PC-9 (cell line): Measurements from ENCODE around the gene RAB3GAP2. TPM values are rescaled to one million over a fixed set of nuclear protein-coding genes. Genes with fewer than 3 reads are reported as not detected.

ENCODE experiments used
- BruUV-seq: library from RNA; stranded (reverse); fragments of 400-500 nt; replicated peaks from 2 replicates; lab custom pipeline; 2021; lab: Mats Ljungman, UMichigan
- CTCF ChIA-PET: fragments of 300-600 bp; sonication (Branson Sonifier 250); formaldehyde crosslinking; loops from one replicate; lab custom pipeline; 2022; ENCODE audit warnings: antibody characterized with exemption; lab: Charles Lee
- POLR2A ChIA-PET: fragments of 300-600 bp; sonication (Branson Sonifier 250); formaldehyde crosslinking; loops from one replicate; lab custom pipeline; 2022; ENCODE audit warnings: antibody characterized with exemption; ENCODE audit not compliant: unreplicated experiment; lab: Charles Lee
- DNase-seq, 2 experiments: peaks; one replicate each; pipeline versions ENCODE4 v3.0.0 to v3.0.0-alpha.2; 2015 to 2022; ENCODE audit warnings: mixed read lengths in 1 of 2
- H2AFZ ChIP-seq: fragments of 200-600 bp; sonication (generic); 2 replicates; pipeline ENCODE4 v1.8.1; 2017; ENCODE audit warnings: antibody characterized with exemption
- H3F3A ChIP-seq: fragments of 200-600 bp; sonication (generic); 2 replicates; pipeline ENCODE4 v1.8.1; 2017; ENCODE audit warnings: antibody characterized with exemption, mild to moderate bottlenecking, low read depth; ENCODE audit not compliant: insufficient read depth
- H3K27ac ChIP-seq: fragments of 200-600 bp; sonication (generic); 2 replicates; pipeline ENCODE4 v1.6.1; 2016; ENCODE audit warnings: mixed run types
- H3K27me3 ChIP-seq: fragments of 200-600 bp; sonication (generic); 2 replicates; pipeline ENCODE4 v1.6.1; 2016; ENCODE audit warnings: low read depth, mixed run types; ENCODE audit not compliant: insufficient read depth
- H3K36me3 ChIP-seq: fragments of 200-600 bp; sonication (generic); 2 replicates; pipeline ENCODE4 v1.6.1; 2016; ENCODE audit warnings: low read depth, mixed run types
- H3K4me1 ChIP-seq: fragments of 200-600 bp; sonication (generic); replicated peaks from 2 replicates; pipeline ENCODE4 v1.6.1; 2016; ENCODE audit warnings: mixed run types; ENCODE audit not compliant: insufficient read depth
- H3K4me2 ChIP-seq: fragments of 200-600 bp; sonication (generic); 2 replicates; pipeline ENCODE4 v1.6.1; 2017; ENCODE audit warnings: mixed run types
- H3K4me3 ChIP-seq: fragments of 200-600 bp; sonication (generic); 2 replicates; pipeline ENCODE4 v1.6.1; 2016; ENCODE audit warnings: mixed run types
- H3K79me2 ChIP-seq: fragments of 200-600 bp; sonication (generic); 2 replicates; pipeline ENCODE4 v1.6.1; 2017; ENCODE audit warnings: low read depth, mixed run types
- H3K9me2 ChIP-seq: fragments of 200-600 bp; sonication (generic); 2 replicates; pipeline ENCODE4 v1.8.1; 2017; ENCODE audit warnings: mild to moderate bottlenecking; ENCODE audit not compliant: insufficient read depth
- H3K9me3 ChIP-seq: fragments of 200-600 bp; sonication (generic); 2 replicates; pipeline ENCODE4 v1.8.1; 2016; ENCODE audit warnings: low read depth; ENCODE audit not compliant: insufficient read depth
- H4K20me1 ChIP-seq: fragments of 200-600 bp; sonication (generic); 2 replicates; pipeline ENCODE4 v1.8.1; 2017; ENCODE audit not compliant: insufficient read depth
- EZH2 ChIP-seq: fragments of 200-600 bp; sonication (generic); IDR thresholded peaks from 2 replicates; pipeline ENCODE4 v1.8.0; 2017; ENCODE audit warnings: antibody characterized with exemption, low read depth
- intact Hi-C: fragments of 100-400 bp; cut with micrococcal nuclease; formaldehyde crosslinking; loops from one replicate; pipeline ENCODE4 v1.10.0; 2022; ENCODE audit not compliant: unreplicated experiment
- total RNA-seq: library from RNA; stranded (reverse); gene quantifications from 2 replicates; pipeline ENCODE4 v1.2.3, GENCODE V29; 2021
- TF ChIP-seq, protein P1 (sequence below): fragments of 200-600 bp; sonication (generic); conservative IDR thresholded peaks from 2 replicates; pipeline ENCODE4 v1.6.1; 2017; ENCODE audit warnings: mixed run types, antibody characterized with exemption, mild to moderate bottlenecking, moderate library complexity

The RAB3GAP2 gene
- total RNA-seq, 1 experiment from 2014 or later: 51.0 TPM

DNA sequence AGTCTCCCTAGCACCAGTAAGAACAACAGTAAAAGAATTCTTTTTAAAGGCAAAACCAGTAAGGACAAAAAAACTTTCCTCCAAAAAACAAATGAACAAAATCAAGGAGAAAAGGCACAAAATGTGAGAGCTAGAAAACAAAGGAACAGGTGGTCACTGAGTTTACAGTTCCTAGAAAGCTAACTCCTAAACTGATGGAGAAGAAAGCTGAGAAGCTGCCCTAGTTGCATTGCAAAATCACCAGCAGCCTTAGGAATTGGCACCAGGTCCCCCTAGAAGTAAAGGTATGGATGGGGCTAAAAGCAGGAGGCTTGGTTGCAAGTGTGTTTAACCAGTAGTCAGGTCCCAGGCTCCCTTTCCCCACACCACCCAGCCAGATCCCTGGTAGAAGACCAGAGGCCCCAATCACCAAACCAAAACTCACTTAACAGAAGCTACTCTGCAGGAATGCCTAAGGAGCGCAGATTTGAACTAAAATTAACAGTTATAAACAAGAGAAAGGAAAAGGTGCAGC lies 47.6 kb downstream of the RAB3GAP2 start:
- TF ChIP-seq, protein P1, sequence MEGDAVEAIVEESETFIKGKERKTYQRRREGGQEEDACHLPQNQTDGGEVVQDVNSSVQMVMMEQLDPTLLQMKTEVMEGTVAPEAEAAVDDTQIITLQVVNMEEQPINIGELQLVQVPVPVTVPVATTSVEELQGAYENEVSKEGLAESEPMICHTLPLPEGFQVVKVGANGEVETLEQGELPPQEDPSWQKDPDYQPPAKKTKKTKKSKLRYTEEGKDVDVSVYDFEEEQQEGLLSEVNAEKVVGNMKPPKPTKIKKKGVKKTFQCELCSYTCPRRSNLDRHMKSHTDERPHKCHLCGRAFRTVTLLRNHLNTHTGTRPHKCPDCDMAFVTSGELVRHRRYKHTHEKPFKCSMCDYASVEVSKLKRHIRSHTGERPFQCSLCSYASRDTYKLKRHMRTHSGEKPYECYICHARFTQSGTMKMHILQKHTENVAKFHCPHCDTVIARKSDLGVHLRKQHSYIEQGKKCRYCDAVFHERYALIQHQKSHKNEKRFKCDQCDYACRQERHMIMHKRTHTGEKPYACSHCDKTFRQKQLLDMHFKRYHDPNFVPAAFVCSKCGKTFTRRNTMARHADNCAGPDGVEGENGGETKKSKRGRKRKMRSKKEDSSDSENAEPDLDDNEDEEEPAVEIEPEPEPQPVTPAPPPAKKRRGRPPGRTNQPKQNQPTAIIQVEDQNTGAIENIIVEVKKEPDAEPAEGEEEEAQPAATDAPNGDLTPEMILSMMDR: no peak
- TF ChIP-seq EZH2: no peak
- CTCF ChIA-PET: no interaction called here
- BruUV-seq: no TSS peak
- Histone ChIP-seq H3K4me1 (no peaks in the 10 kb centered on the region), H3K36me3 (no peaks in the 10 kb centered on the region; the same call in 1 of the 2 replicates), H3K27me3 (no peaks in the 10 kb centered on the region), H2AFZ (no peak overlapping the region), H3K27ac (no peak overlapping the region), H3K9me3 (no peaks in the 10 kb centered on the region), H3K4me3 (no peak overlapping the region), H3K4me2 (no peak overlapping the region), H3F3A (0 out of 2 replicates have a peak, but pooled peaks cover 4% of the 10 kb centered on the region), H4K20me1 (peaks cover 8% of the 10 kb centered on the region; the same call in 1 of the 2 replicates), H3K9me2 (no peaks in the 10 kb centered on the region), H3K79me2 (0 out of 2 replicates have a peak, but pooled peaks cover 4% of the 10 kb centered on the region)
- POLR2A ChIA-PET: no interaction called here
- DNase-seq: no peak
- intact Hi-C loops: no loop called here

DNA sequence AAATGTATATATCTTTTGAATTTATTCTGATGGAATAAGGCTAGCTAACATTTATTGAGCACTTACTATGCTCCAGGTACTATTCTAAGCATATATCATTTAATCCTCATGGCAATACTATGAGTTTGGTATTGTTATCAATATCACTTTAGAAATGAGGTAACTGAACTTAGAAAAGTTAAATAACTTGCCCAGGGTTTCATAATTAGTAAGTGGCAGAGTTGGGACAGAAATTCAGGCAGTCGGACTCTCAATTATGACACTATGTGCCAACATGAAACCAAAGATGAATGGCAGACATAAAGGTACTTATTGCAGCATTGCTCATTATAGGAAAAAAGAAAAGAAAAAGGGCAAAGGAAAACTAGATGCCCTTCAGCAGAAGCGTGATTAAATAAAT lies 48.2 kb downstream of the RAB3GAP2 start:
- Histone ChIP-seq H3K36me3 (no peaks in the 10 kb centered on the region; the same call in 1 of the 2 replicates), H4K20me1 (peaks cover 8% of the 10 kb centered on the region; the same call in 1 of the 2 replicates), H3K9me3 (no peaks in the 10 kb centered on the region), H3K4me1 (no peaks in the 10 kb centered on the region), H3K9me2 (no peaks in the 10 kb centered on the region), H3K27ac (no peak overlapping the region), H3K4me3 (no peak overlapping the region), H3K79me2 (0 out of 2 replicates have a peak, but pooled peaks cover 4% of the 10 kb centered on the region), H2AFZ (no peak overlapping the region), H3F3A (0 out of 2 replicates have a peak, but pooled peaks cover 4% of the 10 kb centered on the region), H3K27me3 (no peaks in the 10 kb centered on the region), H3K4me2 (no peak overlapping the region)
- POLR2A ChIA-PET: interaction anchor here (0.6 kb wide), 1 partner anchor 107 kb away, joined by 4 read pairs; no protein-coding TSS in a partner anchor
- intact Hi-C loops: no loop called here
- TF ChIP-seq, protein P1: no peak
- no peak for TF ChIP-seq EZH2
- no TSS peak for BruUV-seq
- DNase-seq: no peak
- CTCF ChIA-PET: interaction anchor here (0.6 kb wide), 1 partner anchor 553 kb away, joined by 3 read pairs; no protein-coding TSS in a partner anchor

DNA sequence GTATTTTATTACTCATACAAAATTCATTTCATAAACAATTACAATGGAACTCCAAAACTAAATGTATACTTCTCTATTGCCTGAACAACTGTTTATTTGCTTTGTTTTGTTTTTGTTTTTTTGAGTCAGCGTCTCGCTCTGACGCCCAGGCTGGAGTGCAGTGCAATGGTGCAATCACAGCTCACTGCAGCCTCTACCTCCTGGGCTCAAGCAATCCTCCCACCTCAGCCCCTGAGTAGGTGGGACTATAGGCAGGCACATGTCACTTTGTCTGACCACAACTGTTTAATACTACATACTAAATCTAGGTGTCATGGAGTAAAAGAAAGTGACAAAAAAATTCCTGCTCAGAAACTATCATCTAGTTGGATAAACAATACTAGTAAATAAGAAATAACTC lies 49.3 kb downstream of the RAB3GAP2 start:
- intact Hi-C loops: no loop called here
- peaks cover 8% of the 10 kb centered on the region; the same call in 1 of the 2 replicates for H4K20me1 ChIP-seq
- no peak overlapping the region for H3K27ac ChIP-seq

More for the DNA sequence above, 49.3 kb downstream of the RAB3GAP2 start:
- Histone ChIP-seq H3F3A (0 out of 2 replicates have a peak, but pooled peaks cover 4% of the 10 kb centered on the region), H3K4me2 (no peak overlapping the region), H3K27me3 (no peaks in the 10 kb centered on the region), H3K79me2 (0 out of 2 replicates have a peak, but pooled peaks cover 4% of the 10 kb centered on the region), H3K4me3 (no peak overlapping the region), H3K9me2 (no peaks in the 10 kb centered on the region), H3K9me3 (no peaks in the 10 kb centered on the region), H3K36me3 (no peaks in the 10 kb centered on the region), H3K4me1 (no peaks in the 10 kb centered on the region), H2AFZ (no peak overlapping the region)
- BruUV-seq: no TSS peak
- ChIA-PET CTCF (interaction anchor here (0.7 kb wide), 1 partner anchor 14 kb away, joined by 4 read pairs; no protein-coding TSS in a partner anchor), POLR2A (no interaction called here)
- no peak for DNase-seq
- no peak for TF ChIP-seq EZH2
- TF ChIP-seq, protein P1: no peak
